Caco-2 (cell line): ENCODE results near the gene HRH4. TPM values are rescaled to one million over a fixed set of nuclear protein-coding genes. Genes with fewer than 3 reads are reported as not detected.

Source experiments
- BruUV-seq: library from RNA; stranded (reverse); fragments of 400-500 nt; replicated peaks from 2 replicates; lab custom pipeline; 2021; lab: Mats Ljungman, UMichigan
- CTCF ChIA-PET: fragments of 300-600 bp; sonication (Branson Sonifier 250); formaldehyde crosslinking; loops from one replicate; lab custom pipeline; 2022; ENCODE audit warnings: antibody characterized with exemption; lab: Charles Lee
- POLR2A ChIA-PET: fragments of 300-600 bp; sonication (Branson Sonifier 250); formaldehyde crosslinking; loops from one replicate; lab custom pipeline; 2022; ENCODE audit warnings: antibody characterized with exemption; lab: Charles Lee
- DNase-seq, 2 experiments: peaks; one replicate each; pipeline versions ENCODE4 v3.0.0 to v3.0.0-alpha.2; 2020 to 2022
- H3K27me3 ChIP-seq: replicated peaks from 2 replicates; pipeline ENCODE4 v1.6.0; 2011; ENCODE audit warnings: low read length; ENCODE audit not compliant: control insufficient read depth, insufficient read depth
- H3K36me3 ChIP-seq: 2 replicates; pipeline ENCODE4 v1.5.1; 2011; ENCODE audit warnings: low read length; ENCODE audit not compliant: control insufficient read depth, insufficient read depth
- H3K4me1 ChIP-seq: fragments of 250-450 bp; sonication (Bioruptor Pico); 2 replicates; pipeline ENCODE4 v1.5.1; 2020; ENCODE audit warnings: mild to moderate bottlenecking
- H3K4me3 ChIP-seq: 2 replicates; pipeline ENCODE4 v1.5.1; 2011; ENCODE audit warnings: low read depth, mild to moderate bottlenecking, control low read depth, low read length
- H3K9me3 ChIP-seq: fragments of 250-450 bp; sonication (Bioruptor Pico); 2 replicates; pipeline ENCODE4 v1.5.1; 2020; ENCODE audit warnings: mild to moderate bottlenecking, moderate library complexity
- H3K27ac Mint-ChIP-seq: one replicate; pipeline ENCODE4 v1.8.0; 2022; ENCODE audit warnings: mixed read lengths; ENCODE audit not compliant: unreplicated experiment
- H3K27me3 Mint-ChIP-seq: one replicate; pipeline ENCODE4 v1.8.0; 2022; ENCODE audit warnings: mixed read lengths; ENCODE audit not compliant: insufficient read depth, unreplicated experiment
- H3K36me3 Mint-ChIP-seq: one replicate; pipeline ENCODE4 v1.8.0; 2022; ENCODE audit warnings: mild to moderate bottlenecking, mixed read lengths; ENCODE audit not compliant: insufficient read depth, unreplicated experiment
- H3K4me1 Mint-ChIP-seq: one replicate; pipeline ENCODE4 v1.8.0; 2022; ENCODE audit warnings: low read depth, mixed read lengths; ENCODE audit not compliant: unreplicated experiment
- H3K4me3 Mint-ChIP-seq: one replicate; pipeline ENCODE4 v1.8.0; 2022; ENCODE audit warnings: mild to moderate bottlenecking, moderate library complexity, mixed read lengths; ENCODE audit not compliant: unreplicated experiment
- H3K9me3 Mint-ChIP-seq: one replicate; pipeline ENCODE4 v1.8.0; 2022; ENCODE audit warnings: mixed read lengths; ENCODE audit not compliant: unreplicated experiment
- CTCF ChIP-seq, 2 experiments: fragments of 200-600 bp in 1 of 2; IDR thresholded peaks; 1 replicate in 1 of 2; 2 replicates in 1 of 2; pipeline versions ENCODE4 v1.5.1 to v1.8.0; 2011 to 2022; ENCODE audit warnings: antibody characterized with exemption in 1 of 2, control low read depth in 1 of 2, inconsistent platforms in 1 of 2, low read depth in 1 of 2, low read length in 1 of 2, mild to moderate bottlenecking in 1 of 2, moderate library complexity in 1 of 2; ENCODE audit not compliant: insufficient read depth in 1 of 2, severe bottlenecking in 1 of 2, unreplicated experiment in 1 of 2
- intact Hi-C: fragments of 100-400 bp; cut with micrococcal nuclease; formaldehyde crosslinking; loops from one replicate; pipeline ENCODE4 v1.10.0; 2022; ENCODE audit not compliant: unreplicated experiment
- total RNA-seq: library from RNA; stranded (reverse); gene quantifications from 2 replicates; pipeline ENCODE4 v1.2.3, GENCODE V29; 2022

Gene HRH4
- total RNA-seq, 1 experiment from 2014 or later = not detected

DNA sequence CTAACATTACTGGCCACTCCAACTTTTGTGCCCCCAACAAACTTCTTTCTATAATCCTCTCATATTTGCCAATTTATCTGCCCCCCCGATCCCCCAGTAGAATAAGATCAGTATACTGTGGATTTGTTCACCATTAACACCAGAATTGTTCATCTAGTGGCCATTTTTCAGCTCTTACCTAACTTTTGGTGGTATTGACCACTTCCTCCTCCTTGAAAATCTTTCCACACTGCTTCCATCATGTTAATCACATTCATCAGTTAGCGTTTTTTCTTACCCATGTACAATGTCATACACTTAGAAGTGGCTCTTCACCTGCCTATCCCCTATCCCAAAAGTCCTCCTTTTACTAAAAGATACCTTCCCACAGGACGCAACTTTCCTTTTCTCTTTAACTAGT lies 27.8 kb upstream of the HRH4 start:
- no peak for DNase-seq
- Histone ChIP-seq H3K36me3 (no peaks in the 10 kb centered on the region), H3K9me3 (no peaks in the 10 kb centered on the region), H3K27me3 (no peaks in the 10 kb centered on the region), H3K4me1 (no peaks in the 10 kb centered on the region), H3K4me3 (no peak overlapping the region)
- BruUV-seq = no TSS peak
- Mint-ChIP-seq H3K27me3 (no peaks in the 10 kb centered on the region), H3K4me3 (no peak overlapping the region), H3K27ac (no peak overlapping the region), H3K9me3 (no peaks in the 10 kb centered on the region), H3K36me3 (peaks cover 12% of the 10 kb centered on the region), H3K4me1 (no peaks in the 10 kb centered on the region)
- intact Hi-C loops = no loop called here
- no peak for TF ChIP-seq CTCF (IDR thresholded peaks at IDR 0.05; ENCODE audit: insufficient read depth in 1 of 2, low read depth in 1 of 2, low read length in 1 of 2, severe bottlenecking in 1 of 2, unreplicated experiment in 1 of 2)
- POLR2A ChIA-PET = no interaction called here
- CTCF ChIA-PET = no interaction called here

GRCh38 chr18:24436939-24437338 lies 23.5 kb upstream of the HRH4 start:
- Histone ChIP-seq H3K4me1 (no peaks in the 10 kb centered on the region), H3K9me3 (no peaks in the 10 kb centered on the region), H3K36me3 (no peaks in the 10 kb centered on the region), H3K4me3 (no peak overlapping the region), H3K27me3 (no peaks in the 10 kb centered on the region)
- DNase-seq = no peak
- Mint-ChIP-seq H3K27ac (no peak overlapping the region), H3K9me3 (no peaks in the 10 kb centered on the region), H3K27me3 (no peaks in the 10 kb centered on the region), H3K4me3 (no peak overlapping the region), H3K36me3 (peaks cover 17% of the 10 kb centered on the region), H3K4me1 (no peaks in the 10 kb centered on the region)
- no TSS peak for BruUV-seq
- no peak for TF ChIP-seq CTCF (IDR thresholded peaks at IDR 0.05; ENCODE audit: insufficient read depth in 1 of 2, low read depth in 1 of 2, low read length in 1 of 2, severe bottlenecking in 1 of 2, unreplicated experiment in 1 of 2)
- intact Hi-C loops = no loop called here
- ChIA-PET CTCF (no interaction called here), POLR2A (no interaction called here)

DNA sequence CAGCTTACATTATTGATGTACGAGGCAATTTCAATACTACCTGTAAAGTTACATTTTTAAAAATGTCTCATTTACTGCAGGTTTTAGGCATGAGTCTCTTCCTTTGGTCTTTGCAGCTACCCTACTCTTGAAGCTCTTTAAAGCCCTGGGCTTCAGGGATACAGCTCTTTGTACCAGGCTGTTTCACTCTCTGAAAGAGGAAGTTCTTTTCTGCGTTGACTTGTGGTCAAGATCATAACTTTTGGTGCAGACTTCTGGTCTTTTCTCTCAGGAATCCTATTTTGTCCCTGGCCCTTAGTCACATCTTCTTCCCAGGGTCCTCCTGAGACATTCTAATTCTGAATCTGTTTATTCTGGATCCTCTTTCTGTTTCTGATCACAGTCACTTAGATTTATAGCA lies 16.6 kb upstream of the HRH4 start:
- Histone ChIP-seq H3K27me3 (no peaks in the 10 kb centered on the region), H3K36me3 (no peaks in the 10 kb centered on the region), H3K4me3 (no peak overlapping the region), H3K4me1 (no peaks in the 10 kb centered on the region), H3K9me3 (no peaks in the 10 kb centered on the region)
- H3K4me1 Mint-ChIP-seq = peaks cover 5% of the 10 kb centered on the region
- H3K9me3 Mint-ChIP-seq = no peaks in the 10 kb centered on the region
- DNase-seq = no peak
- no peaks in the 10 kb centered on the region for H3K27me3 Mint-ChIP-seq
- no TSS peak for BruUV-seq
- intact Hi-C loops = no loop called here
- CTCF ChIA-PET = no interaction called here
- H3K4me3 Mint-ChIP-seq = no peak overlapping the region
- POLR2A ChIA-PET = no interaction called here
- TF ChIP-seq CTCF (IDR thresholded peaks at IDR 0.05; ENCODE audit: insufficient read depth in 1 of 2, low read depth in 1 of 2, low read length in 1 of 2, severe bottlenecking in 1 of 2, unreplicated experiment in 1 of 2) = no peak
- peaks cover 19% of the 10 kb centered on the region for H3K36me3 Mint-ChIP-seq
- H3K27ac Mint-ChIP-seq = no peak overlapping the region
